H9 (cell line): Measurements from ENCODE around the gene ALAD. TPM values are rescaled to one million over a fixed set of nuclear protein-coding genes. Genes with fewer than 3 reads are reported as not detected.

ENCODE experiments used
- DNase-seq: peaks from one replicate; pipeline ENCODE4 v3.0.0-alpha.2; 2017
- H2AFZ ChIP-seq: one replicate; pipeline ENCODE4 v1.6.1; 2013; ENCODE audit warnings: mild to moderate bottlenecking, low read length, control low read depth, moderate library complexity
- H2AK5ac ChIP-seq: 2 replicates; pipeline ENCODE4 v1.6.1; 2013; ENCODE audit warnings: low read length, control low read depth, mixed read lengths; ENCODE audit not compliant: insufficient read length
- H2BK120ac ChIP-seq: one replicate; pipeline ENCODE4 v1.6.1; 2013; ENCODE audit warnings: low read depth, mild to moderate bottlenecking, low read length, control low read depth, inconsistent platforms; ENCODE audit not compliant: poor library complexity, severe bottlenecking
- H2BK12ac ChIP-seq: 2 replicates; pipeline ENCODE4 v1.6.1; 2013; ENCODE audit warnings: low read length, control low read depth, mixed read lengths, low read depth; ENCODE audit not compliant: insufficient read length
- H2BK15ac ChIP-seq: 2 replicates; pipeline ENCODE4 v1.6.1; 2013; ENCODE audit warnings: low read depth, low read length, control low read depth
- H2BK20ac ChIP-seq: one replicate; pipeline ENCODE4 v1.6.1; 2013; ENCODE audit warnings: low read depth, mild to moderate bottlenecking, low read length, control low read depth, inconsistent platforms; ENCODE audit not compliant: poor library complexity, severe bottlenecking
- H2BK5ac ChIP-seq: 2 replicates; pipeline ENCODE4 v1.6.1; 2013; ENCODE audit warnings: low read length, control low read depth, mixed read lengths; ENCODE audit not compliant: insufficient read length
- H3K14ac ChIP-seq: 2 replicates; pipeline ENCODE4 v1.6.1; 2013; ENCODE audit warnings: low read length, control low read depth; ENCODE audit not compliant: insufficient read depth
- H3K18ac ChIP-seq: 2 replicates; pipeline ENCODE4 v1.6.1; 2013; ENCODE audit warnings: low read depth, mild to moderate bottlenecking, mixed read lengths, low read length, control low read depth; ENCODE audit not compliant: insufficient read length
- H3K23ac ChIP-seq: 2 replicates; pipeline ENCODE4 v1.6.1; 2013; ENCODE audit warnings: low read length, control low read depth, mixed read lengths, low read depth; ENCODE audit not compliant: insufficient read length
- H3K23me2 ChIP-seq: 2 replicates; pipeline ENCODE4 v1.6.1; 2013; ENCODE audit warnings: low read depth, mild to moderate bottlenecking, mixed read lengths, low read length, control low read depth; ENCODE audit not compliant: insufficient read length, poor library complexity, severe bottlenecking
- H3K27ac ChIP-seq: 2 replicates; pipeline ENCODE4 v1.5.1; 2013; ENCODE audit warnings: low read length, control low read depth, mixed read lengths, low read depth; ENCODE audit not compliant: insufficient read length
- H3K27me3 ChIP-seq: 2 replicates; pipeline ENCODE4 v1.6.1; 2013; ENCODE audit warnings: low read length, control low read depth, inconsistent platforms; ENCODE audit not compliant: insufficient read depth
- H3K4ac ChIP-seq: 2 replicates; pipeline ENCODE4 v1.6.1; 2013; ENCODE audit warnings: low read depth, mild to moderate bottlenecking, control low read depth, inconsistent platforms, low read length, moderate library complexity
- H3K4me1 ChIP-seq: 2 replicates; pipeline ENCODE4 v1.6.1; 2013; ENCODE audit warnings: low read length, control low read depth, inconsistent platforms; ENCODE audit not compliant: insufficient read depth
- H3K4me2 ChIP-seq: 2 replicates; pipeline ENCODE4 v1.6.1; 2013; ENCODE audit warnings: low read length, control low read depth, mixed read lengths; ENCODE audit not compliant: insufficient read length, insufficient read depth
- H3K56ac ChIP-seq: 2 replicates; pipeline ENCODE4 v1.6.1; 2013; ENCODE audit warnings: low read depth, mild to moderate bottlenecking, mixed read lengths, low read length, control low read depth; ENCODE audit not compliant: insufficient read length
- H3K79me1 ChIP-seq: 2 replicates; pipeline ENCODE4 v1.6.1; 2013; ENCODE audit warnings: low read depth, mild to moderate bottlenecking, moderate library complexity, low read length, control low read depth, inconsistent platforms; ENCODE audit not compliant: insufficient read depth, poor library complexity, severe bottlenecking
- H3K79me2 ChIP-seq: 2 replicates; pipeline ENCODE4 v1.6.1; 2013; ENCODE audit warnings: low read length, control low read depth, inconsistent platforms; ENCODE audit not compliant: insufficient read depth
- H3K9ac ChIP-seq: 2 replicates; pipeline ENCODE4 v1.6.1; 2013; ENCODE audit warnings: low read length, control low read depth, mixed read lengths; ENCODE audit not compliant: insufficient read length; ENCODE audit errors: extremely low read depth
- H3K9me3 ChIP-seq: one replicate; pipeline ENCODE4 v1.6.1; 2013; ENCODE audit warnings: low read depth, low read length, inconsistent platforms; ENCODE audit not compliant: control insufficient read depth
- H3T11ph ChIP-seq: one replicate; pipeline ENCODE4 v1.6.1; 2013; ENCODE audit warnings: mild to moderate bottlenecking, low read length, control low read depth, inconsistent platforms
- H4K20me1 ChIP-seq: one replicate; pipeline ENCODE4 v1.6.1; 2013; ENCODE audit not compliant: control insufficient read depth, insufficient read length, insufficient read depth
- H4K5ac ChIP-seq: 2 replicates; pipeline ENCODE4 v1.6.1; 2013; ENCODE audit warnings: low read depth, mild to moderate bottlenecking, mixed read lengths, low read length, control low read depth; ENCODE audit not compliant: insufficient read length
- H4K8ac ChIP-seq: replicated peaks from 2 replicates; pipeline ENCODE4 v1.6.1; 2013; ENCODE audit warnings: low read length, control low read depth, mixed read lengths, low read depth; ENCODE audit not compliant: insufficient read length
- H4K91ac ChIP-seq: 2 replicates; pipeline ENCODE4 v1.6.1; 2013; ENCODE audit warnings: low read depth, mild to moderate bottlenecking, moderate library complexity, mixed read lengths, low read length, control low read depth; ENCODE audit not compliant: insufficient read length
- H3K27ac Mint-ChIP-seq, 3 experiments: 2 replicates in 2 of 3; 3 replicates in 1 of 3; pipeline ENCODE4 v1.8.0; 2020 to 2021; ENCODE audit warnings: mixed read lengths in 3 of 3, mild to moderate bottlenecking in 1 of 3, moderate library complexity in 1 of 3
- H3K27me3 Mint-ChIP-seq: 2 replicates; pipeline ENCODE4 v1.8.0; 2021; ENCODE audit warnings: low read depth, mild to moderate bottlenecking, moderate library complexity, mixed read lengths
- H3K36me3 Mint-ChIP-seq, 3 experiments: 2 replicates in 2 of 3; 3 replicates in 1 of 3; pipeline ENCODE4 v1.8.0; 2020 to 2021; ENCODE audit warnings: low read depth in 3 of 3, mixed read lengths in 3 of 3; ENCODE audit not compliant: insufficient read depth in 1 of 3
- H3K4me1 Mint-ChIP-seq, 2 experiments: 2 replicates each; pipeline ENCODE4 v1.8.0; 2020; ENCODE audit warnings: mixed read lengths in 2 of 2
- H3K4me3 Mint-ChIP-seq, 2 experiments: 2 replicates in 1 of 2; 3 replicates in 1 of 2; pipeline ENCODE4 v1.8.0; 2020 to 2021; ENCODE audit warnings: mild to moderate bottlenecking in 2 of 2, mixed read lengths in 2 of 2, moderate library complexity in 1 of 2
- H3K9me3 Mint-ChIP-seq, 2 experiments: 2 replicates in 1 of 2; 3 replicates in 1 of 2; pipeline ENCODE4 v1.8.0; 2020; ENCODE audit warnings: mild to moderate bottlenecking in 2 of 2, mixed read lengths in 2 of 2, moderate library complexity in 1 of 2
- CTCF ChIP-seq: fragments of 200-600 bp; sonication (generic); conservative IDR thresholded peaks from 3 replicates; pipeline ENCODE4 v1.8.0; 2021; ENCODE audit warnings: antibody characterized with exemption, mild to moderate bottlenecking
- WGBS: extraction: QIAGEN DNeasy Blood & Tissue Kit; methylation state at CpG from one replicate; pipeline ENCODE4 v1.1.7; 2013; ENCODE audit warnings: missing lambda C conversion rate, low lambda C conversion rate, mixed read lengths; ENCODE audit not compliant: insufficient read length; ENCODE audit errors: extremely low coverage; 5-methylcytosine and 5-hydroxymethylcytosine counted together
- total RNA-seq: library from RNA; stranded (reverse); gene quantifications from 2 replicates; pipeline ENCODE4 v1.2.1, GENCODE V29; 2021

The ALAD gene
- total RNA-seq, 1 experiment from 2014 or later = 13.2 TPM

GRCh38 chr9:113361304-113362018 is 39.6 kb downstream of the ALAD start:
- no peak overlapping the region for H3K9ac ChIP-seq
- H3K27me3 Mint-ChIP-seq = no peaks in the 10 kb centered on the region
- no peak overlapping the region for H2AFZ ChIP-seq
- no peak for TF ChIP-seq CTCF
- no peak overlapping the region for H3T11ph ChIP-seq
- no peak overlapping the region for H3K27ac Mint-ChIP-seq
- no peak overlapping the region for H2BK20ac ChIP-seq
- H3K23ac ChIP-seq = no peak overlapping the region
- H3K4me3 Mint-ChIP-seq = no peak overlapping the region
- no peak overlapping the region for H2BK12ac ChIP-seq
- H3K4me1 Mint-ChIP-seq = peaks cover 6 to 7% of the 10 kb centered on the region in 2 experiments
- no peak overlapping the region for H4K91ac ChIP-seq
- H3K79me2 ChIP-seq = no peaks in the 10 kb centered on the region
- H2BK120ac ChIP-seq = no peak overlapping the region
- no peak overlapping the region for H3K4me2 ChIP-seq
- no peaks in the 10 kb centered on the region for H4K20me1 ChIP-seq
- H4K5ac ChIP-seq = no peak overlapping the region
- no peak overlapping the region for H3K56ac ChIP-seq
- no peak for DNase-seq
- no peaks in the 10 kb centered on the region for H3K23me2 ChIP-seq
- no peaks in the 10 kb centered on the region for H3K27me3 ChIP-seq
- no peak overlapping the region for H3K14ac ChIP-seq
- H3K9me3 ChIP-seq = no peaks in the 10 kb centered on the region
- H4K8ac ChIP-seq = no peak overlapping the region
- H2BK5ac ChIP-seq = no peak overlapping the region
- no CpG with 5 or more reads among the region's 7 CpGs for WGBS
- no peaks in the 10 kb centered on the region; the same call in 1 of the 2 replicates for H3K4me1 ChIP-seq
- H3K27ac ChIP-seq = no peak overlapping the region
- no peak overlapping the region for H2AK5ac ChIP-seq
- no peak overlapping the region for H3K18ac ChIP-seq
- H2BK15ac ChIP-seq = no peak overlapping the region
- H3K36me3 Mint-ChIP-seq = no peaks in the 10 kb centered on the region; a peak in 1 of 7 replicates
- H3K9me3 Mint-ChIP-seq = no peaks in the 10 kb centered on the region
- no peaks in the 10 kb centered on the region for H3K79me1 ChIP-seq
- no peak overlapping the region for H3K4ac ChIP-seq
